ENCODE data around the gene RHOBTB3. TPM values are rescaled to one million over a fixed set of nuclear protein-coding genes. Genes with fewer than 3 reads are reported as not detected.

RHOBTB3 gene
- polyA plus RNA-seq, 1 donor = 96.9 TPM

DNA sequence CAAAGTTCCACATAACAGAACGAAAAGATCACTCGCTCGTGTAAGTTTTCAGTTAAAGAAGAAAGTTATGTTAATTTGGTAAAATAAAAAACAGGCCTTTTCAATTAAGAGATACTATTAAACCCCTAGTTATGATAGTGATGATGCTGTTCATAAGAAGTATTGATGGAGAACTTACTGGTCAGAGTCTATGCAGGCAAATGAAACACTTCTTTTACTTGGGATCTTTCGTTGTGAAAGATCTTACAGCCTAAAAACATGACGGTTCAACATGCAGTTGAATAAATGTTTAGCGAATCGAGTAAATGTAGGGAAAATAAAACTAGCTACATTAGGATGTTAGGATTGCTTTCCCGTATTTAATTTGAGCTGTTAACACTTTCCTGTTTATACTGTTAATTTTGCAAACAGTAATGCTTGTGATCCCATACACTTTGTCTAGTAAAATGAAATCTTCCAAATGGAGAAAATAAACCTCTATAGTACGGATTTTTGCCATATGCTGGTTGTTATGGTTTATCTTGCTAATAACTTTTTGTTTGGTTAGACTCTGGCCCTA lies 2.0 kb downstream of the RHOBTB3 start:
- no peak for DNase-seq

DNA sequence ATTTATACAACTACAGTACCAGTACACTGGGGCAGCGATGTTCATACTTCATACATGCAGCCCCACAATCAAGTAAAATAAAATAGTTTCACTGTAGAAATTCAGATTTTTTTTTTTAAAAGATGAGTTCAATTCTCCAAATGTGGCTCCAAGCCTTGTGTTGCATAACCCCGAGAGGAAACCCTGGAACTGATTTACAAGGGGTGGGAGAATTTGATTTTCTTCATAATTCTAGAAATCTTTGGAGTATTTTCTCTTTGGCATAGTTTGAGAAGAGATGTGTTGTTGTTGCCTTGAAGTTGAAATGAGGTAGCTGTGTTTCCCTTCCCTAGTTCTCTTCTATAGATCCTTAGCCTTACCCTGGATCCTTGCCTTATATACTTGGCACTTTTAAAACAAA lies 3.1 kb downstream of the RHOBTB3 start:
- no peak for DNase-seq

DNA sequence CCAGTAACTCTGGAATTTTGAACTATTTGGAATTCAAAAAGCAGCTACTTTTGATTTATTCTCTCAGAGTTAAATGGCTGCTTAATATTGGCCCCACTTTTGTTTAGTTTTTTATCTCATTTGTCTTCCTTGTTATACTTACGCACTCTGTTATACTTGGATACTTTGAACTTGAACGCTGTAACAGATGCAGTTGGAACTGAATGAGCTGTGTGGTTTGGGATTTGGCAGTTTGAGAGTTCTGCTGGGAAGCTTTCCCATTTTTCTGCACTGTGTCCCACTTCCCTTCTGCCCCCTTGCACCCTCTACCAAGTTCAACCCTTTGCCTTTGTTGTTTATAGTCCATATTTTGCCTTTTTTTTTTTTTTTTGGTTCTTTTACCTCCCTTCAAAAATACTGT lies 3.8 kb downstream of the RHOBTB3 start:
- DNase-seq = no peak

DNA sequence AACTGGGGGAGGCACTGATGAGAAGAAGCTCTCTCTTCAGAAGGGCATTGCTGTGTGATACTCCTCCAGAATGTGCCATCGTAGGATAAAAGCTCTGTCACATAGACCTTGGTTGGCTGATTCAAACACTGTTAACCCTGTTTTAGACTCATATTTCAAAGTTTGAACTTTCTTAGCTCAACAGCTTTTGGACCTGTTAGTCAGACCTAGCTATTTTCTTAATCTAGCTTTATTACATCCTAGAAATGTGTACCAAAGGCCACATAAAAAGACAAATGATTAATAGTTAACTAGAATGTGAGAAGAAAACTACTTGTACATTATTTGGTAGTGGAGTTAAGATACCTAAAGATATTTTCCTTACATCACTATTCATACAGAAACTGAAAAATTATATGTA lies 4.3 kb downstream of the RHOBTB3 start:
- DNase-seq = no peak

DNA sequence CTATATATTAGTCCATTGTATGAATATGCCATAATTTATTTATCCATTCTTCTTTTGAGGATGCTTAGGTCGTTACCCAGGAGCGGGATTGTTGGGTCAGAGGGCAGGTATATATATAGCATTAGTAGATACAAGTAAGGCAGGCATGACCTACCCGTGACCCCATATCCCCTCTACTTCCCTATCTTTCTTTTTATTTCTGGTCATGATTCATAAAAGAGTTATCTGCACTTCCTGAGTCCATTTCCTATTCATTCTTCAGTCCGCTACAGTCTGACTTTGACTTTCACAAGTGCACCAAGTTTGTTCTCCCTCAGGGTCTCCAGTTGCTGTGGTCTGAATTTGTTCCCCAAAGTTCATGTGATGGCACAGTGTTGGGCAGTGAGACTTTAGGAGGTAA lies 6.9 kb downstream of the RHOBTB3 start:
- no peak for DNase-seq

DNA sequence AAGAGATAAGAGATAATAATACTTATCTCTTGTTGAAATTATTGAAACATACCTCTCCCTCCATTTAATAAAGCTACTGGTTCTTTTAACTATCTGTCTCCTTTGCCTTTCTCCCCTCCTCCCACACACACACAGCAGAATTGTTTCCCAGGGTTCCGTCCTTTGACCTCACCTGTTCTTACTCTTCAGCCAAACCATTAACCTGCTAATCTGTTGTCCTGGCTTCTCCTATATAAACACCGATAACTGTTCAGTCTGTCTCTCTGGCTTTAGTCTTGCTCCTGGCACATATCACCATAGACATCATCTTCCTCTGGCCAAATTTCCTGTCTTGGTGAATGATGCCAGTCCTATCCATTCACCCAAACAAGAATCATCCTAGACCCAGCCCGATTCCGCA lies 7.7 kb downstream of the RHOBTB3 start:
- DNase-seq = no peak

DNA sequence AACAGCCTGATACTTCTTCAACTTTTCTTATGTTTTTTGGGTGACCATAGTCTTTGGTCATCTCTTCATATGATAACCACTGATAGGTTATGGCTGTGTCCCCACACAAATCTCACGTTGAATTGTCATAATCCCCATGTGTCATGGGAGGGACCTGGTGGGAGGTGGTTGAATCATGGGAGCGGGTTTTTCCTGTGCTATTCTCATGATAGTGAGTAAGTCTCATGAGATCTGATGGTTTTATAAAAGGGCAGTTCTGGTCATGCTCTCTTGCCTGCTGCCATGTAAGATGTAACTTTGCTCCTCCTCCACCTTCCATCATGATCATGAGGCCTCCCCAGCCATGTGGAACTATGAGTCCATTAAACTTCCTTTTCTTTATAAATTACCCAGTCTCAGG lies 8.7 kb downstream of the RHOBTB3 start:
- DNase-seq = no peak

DNA sequence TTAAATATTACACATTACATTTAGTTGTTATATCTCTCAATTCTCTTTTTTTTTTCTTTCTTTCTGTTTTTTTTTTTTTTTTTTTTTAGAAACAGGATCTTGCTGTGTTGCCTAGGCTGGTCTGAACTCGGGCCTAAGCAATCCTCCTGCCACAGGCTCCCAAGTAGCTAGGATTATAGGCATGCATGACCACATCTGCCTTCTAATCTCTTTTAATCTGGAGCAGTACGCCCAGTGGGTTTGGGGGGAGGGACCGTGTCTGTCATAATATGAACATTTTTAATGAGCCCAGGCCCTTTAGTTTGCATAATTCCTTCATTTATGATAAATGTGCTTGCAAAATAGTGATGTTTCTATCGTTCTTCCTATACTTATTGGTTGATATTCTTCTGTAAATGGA lies 10.3 kb downstream of the RHOBTB3 start:
- no peak for DNase-seq

DNA sequence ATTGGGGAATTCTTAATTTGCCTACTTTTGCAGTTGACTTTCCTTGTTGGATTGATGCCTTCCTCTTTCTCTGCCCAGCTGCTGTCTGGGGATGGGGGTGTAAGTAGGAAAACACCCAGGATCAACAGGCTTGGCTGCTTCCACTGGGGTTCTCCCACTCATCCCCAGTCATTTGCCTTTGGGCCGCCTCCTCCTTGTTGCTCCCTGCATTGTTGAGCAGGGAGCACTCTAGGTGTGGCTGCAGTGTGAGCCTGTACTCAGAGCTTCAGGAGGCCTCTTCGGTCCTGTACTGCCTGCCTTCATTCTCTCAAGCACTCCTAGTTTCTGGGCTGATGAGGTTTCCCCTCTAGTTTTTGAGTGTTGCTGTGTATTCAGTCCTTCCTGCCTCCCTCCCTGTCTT lies 12.1 kb downstream of the RHOBTB3 start:
- DNase-seq = no peak

DNA sequence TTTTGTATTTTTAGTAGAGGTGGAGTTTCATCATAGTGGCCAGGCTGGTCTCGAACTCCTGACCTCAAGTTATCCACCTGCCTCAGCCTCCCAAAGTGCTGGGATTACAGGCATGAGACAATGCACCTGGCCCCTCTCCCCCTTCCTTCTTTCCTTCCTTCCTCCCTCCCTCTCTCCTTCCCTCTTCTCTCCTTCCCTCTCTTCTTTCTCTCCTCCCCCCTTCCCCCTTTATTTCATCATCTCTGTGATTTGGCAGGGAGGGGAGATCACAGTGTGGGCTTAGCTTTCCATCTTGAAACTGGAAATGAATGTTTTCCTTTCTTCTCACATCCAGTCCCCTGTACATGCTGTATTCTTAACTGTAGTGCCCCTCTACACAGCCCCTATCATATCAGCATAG lies 12.7 kb downstream of the RHOBTB3 start:
- no peak for DNase-seq

DNA sequence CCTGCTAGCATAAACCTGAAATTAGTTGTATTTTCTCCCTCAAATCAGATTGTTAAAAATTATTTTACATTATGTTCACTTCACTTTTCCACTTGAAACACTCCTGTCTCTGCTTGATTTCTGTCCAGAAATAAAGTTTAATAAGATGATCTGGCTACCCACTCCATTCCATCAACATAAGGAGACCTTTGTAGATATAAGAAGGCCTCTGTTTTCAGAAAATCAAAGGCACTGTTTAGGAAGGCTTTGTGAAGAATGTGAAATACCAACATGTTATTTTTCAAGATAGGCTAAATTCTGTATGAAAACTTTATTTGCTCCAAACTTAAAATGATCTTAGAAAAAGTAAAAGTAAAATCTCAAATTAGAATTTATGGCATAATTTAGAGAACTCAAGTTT lies 15.1 kb downstream of the RHOBTB3 start:
- no peak for DNase-seq

DNA sequence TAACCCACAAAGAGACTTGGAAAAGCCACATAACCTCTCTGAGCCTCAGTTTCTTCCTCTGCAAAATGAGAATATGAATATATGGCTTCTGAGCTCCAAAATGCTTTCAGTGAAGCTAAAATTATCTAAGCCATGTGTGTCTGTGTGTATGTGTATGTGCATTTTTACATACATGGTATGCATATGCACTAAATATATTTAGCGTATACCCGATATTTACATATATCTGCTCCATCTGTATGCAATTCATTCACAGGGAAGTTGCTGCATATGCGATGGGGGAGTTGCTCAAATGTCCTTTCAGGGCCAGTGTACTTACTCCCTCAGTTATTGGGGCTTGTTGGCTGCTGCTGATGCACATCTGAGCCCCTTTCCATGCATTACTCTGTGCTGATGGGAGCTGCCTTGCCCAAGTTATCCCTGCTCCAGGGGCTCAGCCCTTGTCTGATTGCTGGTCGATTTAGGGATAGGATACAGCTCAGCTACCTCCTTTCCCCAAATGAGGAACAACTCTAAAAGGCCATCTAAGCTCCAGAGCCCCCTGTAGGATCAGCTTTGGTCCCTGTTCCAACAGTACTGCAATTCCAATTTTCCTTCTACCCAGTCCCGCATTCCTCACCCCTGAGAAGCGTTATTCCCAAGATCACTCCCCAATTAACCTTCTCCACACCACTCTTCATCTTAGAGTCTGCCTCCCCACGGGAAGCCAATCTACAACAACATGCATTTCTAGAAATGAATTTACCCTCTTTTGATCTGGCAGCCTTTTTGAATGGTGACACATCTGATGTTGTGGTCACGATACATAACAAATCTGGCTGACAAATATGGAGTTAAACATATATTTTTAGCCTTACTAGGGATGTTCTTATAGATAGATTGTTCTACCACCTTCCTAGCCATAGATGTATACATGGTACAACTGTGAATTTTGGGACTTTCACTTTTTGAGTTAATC lies 15.9 kb downstream of the RHOBTB3 start:
- DNase-seq = no peak

DNA sequence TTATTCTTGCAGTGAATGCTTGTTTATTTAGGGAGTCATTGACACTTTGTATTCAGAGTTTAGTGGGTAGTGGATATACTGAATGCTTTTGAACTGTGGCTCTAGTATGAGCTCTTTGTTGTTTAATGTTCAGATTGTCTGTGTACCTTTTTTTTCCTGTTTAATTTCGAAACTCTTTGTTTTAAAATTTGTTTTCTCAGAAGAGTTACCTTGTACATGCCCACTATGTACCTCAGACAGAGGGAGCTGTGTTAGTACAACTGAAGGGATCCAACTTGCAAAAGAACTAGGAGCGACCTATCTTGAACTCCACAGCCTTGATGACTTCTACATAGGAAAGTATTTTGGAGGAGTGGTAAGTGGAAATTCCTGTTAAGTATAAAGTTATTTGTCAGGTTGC lies 17.0 kb downstream of the RHOBTB3 start:
- DNase-seq = no peak

DNA sequence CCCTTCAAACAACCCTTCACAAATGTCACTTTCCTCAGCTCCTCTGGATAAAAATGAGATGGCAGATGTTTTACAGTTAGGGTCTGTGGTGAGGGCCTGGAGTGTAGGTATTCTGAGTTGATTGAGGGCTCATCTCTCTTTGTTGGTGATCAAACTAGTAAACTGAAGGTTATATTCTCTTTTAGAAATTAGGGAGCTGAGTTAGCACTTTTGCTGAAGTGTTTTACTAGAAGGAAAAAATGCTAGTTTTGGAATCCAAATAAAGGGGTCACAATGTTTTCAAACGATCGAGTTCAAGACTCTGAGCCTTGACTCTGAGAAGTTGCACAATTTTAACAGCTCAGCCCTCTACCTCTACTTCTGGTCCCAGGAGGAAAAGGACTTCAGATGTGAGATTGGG lies 23.4 kb downstream of the RHOBTB3 start:
- DNase-seq = no peak

DNA sequence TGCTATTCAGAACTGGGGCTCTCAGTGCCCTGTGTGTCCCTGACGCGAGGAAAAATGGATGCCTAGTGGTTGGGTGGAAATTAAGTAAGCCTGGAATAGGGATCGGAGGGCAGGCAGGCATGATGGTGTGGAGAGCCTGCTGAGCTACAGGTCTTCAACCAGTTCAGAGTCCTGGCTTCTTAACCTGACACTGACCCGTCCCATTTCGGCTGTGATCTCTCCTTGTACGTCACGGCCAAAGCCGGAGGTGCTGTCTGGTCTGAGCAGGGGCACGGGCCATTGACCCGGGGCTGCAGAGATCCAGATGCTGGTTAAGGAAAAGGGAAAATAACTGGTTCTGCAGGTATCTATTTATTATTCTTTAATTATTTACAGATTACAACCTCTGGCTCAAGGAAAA lies 27.9 kb downstream of the RHOBTB3 start:
- no peak for DNase-seq

DNA sequence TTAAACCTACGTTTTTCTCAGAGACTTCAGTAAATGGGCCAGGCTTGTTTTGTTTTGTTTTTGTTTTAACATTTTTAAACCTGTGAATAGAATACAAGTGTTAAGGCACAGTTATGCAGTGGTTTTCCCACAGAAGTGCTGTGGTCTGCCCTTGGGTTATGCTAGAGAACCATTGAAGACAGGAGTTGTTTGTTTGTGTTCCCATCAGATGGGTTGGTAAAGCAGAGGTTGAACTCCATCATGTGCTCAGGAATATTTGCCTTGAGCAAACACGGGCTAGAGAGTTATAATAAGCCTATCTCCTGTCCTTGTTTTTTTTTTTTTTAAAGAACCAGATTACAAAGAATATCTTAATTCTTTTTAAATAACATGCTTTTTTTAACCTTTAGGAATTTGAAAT lies 28.5 kb downstream of the RHOBTB3 start:
- no peak for DNase-seq

DNA sequence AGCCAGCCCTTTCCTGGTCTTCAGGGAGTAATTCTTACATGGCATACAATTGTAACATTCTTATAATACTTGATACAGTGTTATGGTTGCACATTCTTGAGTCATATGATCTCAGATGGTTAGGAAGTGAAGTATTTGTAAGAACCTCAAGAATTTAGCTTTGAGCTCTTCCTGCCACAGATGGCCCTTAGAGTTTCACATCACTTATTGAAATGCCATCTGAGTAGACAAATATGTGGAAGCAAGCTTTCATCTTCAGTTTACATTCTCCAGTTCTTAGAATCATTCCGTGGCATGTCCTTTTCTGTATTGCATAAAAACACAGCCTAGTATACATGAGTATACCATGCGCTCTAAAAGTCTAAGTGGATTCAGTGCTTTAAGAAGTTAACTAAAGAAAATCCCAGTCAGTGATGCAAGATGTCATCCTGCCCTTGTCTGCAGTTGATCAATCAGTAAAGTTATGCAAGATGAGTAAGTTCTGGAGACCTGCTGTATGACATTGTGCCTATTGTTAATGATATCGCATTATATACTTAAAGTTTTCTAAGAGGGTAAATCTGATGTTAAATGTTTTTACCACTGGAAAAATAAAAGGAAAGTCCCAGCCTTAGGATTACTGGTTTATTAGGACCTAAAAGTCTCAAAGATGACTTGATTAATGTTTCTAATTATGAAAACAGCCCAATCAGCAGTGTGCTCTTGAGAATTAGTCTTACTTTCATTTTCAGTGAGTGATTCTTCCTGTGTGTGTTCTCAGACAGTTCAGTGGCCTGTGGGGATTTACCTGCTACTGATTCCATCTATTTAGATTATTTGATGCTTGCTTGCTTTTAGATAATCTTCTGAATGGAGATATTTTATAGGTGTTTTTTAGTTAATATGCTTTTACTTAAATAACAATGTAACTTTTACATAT lies 29.4 kb downstream of the RHOBTB3 start:
- no peak for DNase-seq

DNA sequence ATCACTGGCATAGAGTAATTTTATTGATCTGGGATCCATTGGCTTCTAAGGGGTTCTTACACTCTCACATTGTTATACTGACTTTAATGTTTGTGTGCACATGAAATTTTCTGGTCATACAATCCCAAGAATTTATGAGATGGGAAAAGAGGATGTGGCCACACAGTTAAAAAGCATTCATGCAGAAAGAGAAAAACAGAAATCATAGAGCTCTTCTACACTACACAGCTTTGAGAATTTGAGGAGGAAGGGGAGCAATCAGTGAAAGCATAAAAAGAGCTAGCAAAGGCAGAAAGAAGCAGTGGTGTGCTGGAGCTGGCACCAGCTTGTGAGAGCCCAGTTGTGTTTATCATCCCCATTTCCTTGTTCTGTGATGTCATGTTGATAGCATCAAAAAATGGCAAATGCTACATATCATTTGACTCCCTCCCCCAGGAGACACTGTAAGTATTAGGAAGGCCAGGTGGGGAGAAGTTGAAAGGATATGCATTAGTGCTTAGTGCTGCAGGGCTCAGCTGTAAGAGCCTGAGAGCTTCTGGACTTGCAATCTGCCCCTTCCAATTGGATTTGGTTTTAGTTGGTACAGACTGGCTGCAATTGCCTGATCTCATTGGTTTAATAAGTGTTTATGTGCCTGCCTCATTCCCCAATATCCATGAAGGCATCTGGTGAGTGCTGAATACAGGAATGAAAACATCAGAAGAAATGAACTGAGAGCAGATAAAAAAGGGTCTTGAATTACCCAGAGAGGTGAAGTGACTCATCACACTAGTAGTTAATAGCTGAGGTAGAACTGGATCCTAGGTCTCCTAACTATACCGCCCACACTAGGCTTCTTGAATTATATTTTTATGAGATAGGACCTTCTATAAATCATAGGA lies 30.9 kb downstream of the RHOBTB3 start:
- DNase-seq = no peak

DNA sequence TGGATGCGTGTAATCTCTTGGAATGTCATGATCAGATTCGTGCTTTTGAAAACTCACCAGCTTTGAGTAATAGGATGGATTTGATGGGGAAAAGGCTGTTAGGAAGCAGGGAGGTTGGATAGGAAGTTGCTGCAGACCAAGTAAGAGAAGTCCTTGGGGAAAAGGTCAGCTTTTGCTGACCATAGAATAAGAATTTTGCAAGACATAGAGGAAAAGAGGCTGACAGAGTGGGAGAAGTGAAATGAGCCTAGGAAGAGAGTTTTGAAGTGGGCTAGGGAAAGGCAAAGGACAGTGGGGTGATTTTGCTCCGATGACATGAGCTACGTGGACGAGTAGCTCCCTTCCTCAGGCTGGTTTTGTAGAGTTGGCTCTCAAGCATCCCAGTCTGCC lies 31.5 kb downstream of the RHOBTB3 start:
- DNase-seq = no peak

DNA sequence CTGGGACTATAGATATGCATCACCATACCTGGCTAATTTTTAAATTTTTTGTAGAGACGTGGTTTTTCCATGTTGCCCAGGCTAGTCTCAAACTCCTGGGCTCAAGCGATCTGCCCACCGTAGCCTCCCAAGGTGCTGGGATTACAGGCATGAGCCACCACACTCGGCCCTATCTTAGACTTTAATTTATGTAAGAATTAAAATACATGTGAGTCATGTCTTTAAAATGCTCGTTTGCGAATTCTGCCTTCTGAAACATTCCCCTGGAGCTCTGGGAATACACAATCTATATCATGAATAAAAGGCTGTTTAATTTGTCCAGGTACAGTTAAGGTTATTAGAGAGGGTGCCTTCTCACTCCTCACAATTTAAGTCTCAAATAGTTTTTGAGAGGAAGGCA lies 32.8 kb downstream of the RHOBTB3 start:
- DNase-seq = no peak

DNA sequence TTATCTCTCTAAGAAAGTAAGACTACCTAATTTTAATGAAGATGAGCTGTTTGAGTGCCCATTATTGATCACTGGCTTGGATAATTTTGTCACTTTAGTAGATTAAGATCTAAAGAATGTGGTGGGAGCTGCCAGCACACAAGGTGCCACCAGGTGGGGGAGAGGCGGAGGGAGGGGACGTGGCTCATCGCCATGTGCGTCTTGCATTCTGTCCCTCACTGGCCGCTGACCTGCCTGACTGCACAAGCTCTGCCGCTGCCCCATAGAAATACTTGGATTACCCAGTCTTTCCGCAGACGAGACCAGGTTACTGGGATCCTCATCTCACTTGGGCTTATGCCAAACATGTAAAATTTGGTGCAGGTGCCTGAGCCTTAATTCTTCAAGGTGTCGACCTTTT lies 37.6 kb downstream of the RHOBTB3 start:
- DNase-seq = no peak
